Stomach (tissue), 9 donors: ENCODE results near the gene ERCC6L2. TPM values are rescaled to one million over a fixed set of nuclear protein-coding genes. Genes with fewer than 3 reads are reported as not detected.

Experiments
- DNase-seq, 2 donors: peaks; one replicate each; pipeline versions ENCODE4 v3.0.0 to v3.0.0-alpha.2; 2013 to 2019
- H3K27ac ChIP-seq, 5 donors: fragments of 200-600 bp in 4 of 5; sonication (generic) in 4 of 5; one replicate each; pipeline ENCODE4 v1.5.1; 2013 to 2019; ENCODE audit warnings: mild to moderate bottlenecking in 1 of 5, moderate library complexity in 1 of 5
- H3K27me3 ChIP-seq, 3 donors: fragments of 200-600 bp; sonication (generic); one replicate each; pipeline ENCODE4 v1.5.1; 2017 to 2019; ENCODE audit warnings: mixed run types in 1 of 3
- H3K36me3 ChIP-seq, 4 donors: fragments of 200-600 bp; sonication (generic); 1 replicate in 3 of 4; 2 replicates in 1 of 4; pipeline ENCODE4 v1.5.1; 2016 to 2019
- H3K4me1 ChIP-seq, 4 donors: fragments of 200-600 bp; sonication (generic); one replicate each; pipeline ENCODE4 v1.5.1; 2016 to 2019
- H3K4me3 ChIP-seq, 4 donors: fragments of 200-600 bp; sonication (generic) in 3 of 4; one replicate each; pipeline ENCODE4 v1.5.1; 2016 to 2019; ENCODE audit warnings: mild to moderate bottlenecking in 1 of 4
- H3K9me3 ChIP-seq, 4 donors: fragments of 200-600 bp; sonication (generic); one replicate each; pipeline ENCODE4 v1.5.1; 2016 to 2019
- CTCF ChIP-seq, 7 experiments: fragments of 450-650 bp in 4 of 7; fragments of 200-600 bp in 3 of 7; sonication (generic) in 3 of 7; IDR thresholded peaks; one replicate each; pipeline ENCODE4 v1.5.1; 2016 to 2019; ENCODE audit warnings: antibody characterized with exemption in 7 of 7, control low read depth in 2 of 7, mild to moderate bottlenecking in 1 of 7
- EP300 ChIP-seq: sonication (generic); formaldehyde crosslinking; IDR thresholded peaks from one replicate; pipeline ENCODE4 v1.6.1; 2017; ENCODE audit warnings: antibody characterized with exemption
- POLR2A ChIP-seq, 4 donors: fragments of 450-650 bp; IDR thresholded peaks; one replicate each; pipeline ENCODE4 v1.6.1; 2016; ENCODE audit warnings: antibody characterized with exemption in 4 of 4, control low read depth in 2 of 4, mild to moderate bottlenecking in 1 of 4, moderate library complexity in 1 of 4
- POLR2AphosphoS5 ChIP-seq, 3 donors: sonication (generic); formaldehyde crosslinking; IDR thresholded peaks; one replicate each; pipeline ENCODE4 v1.6.1; 2016; ENCODE audit warnings: antibody characterized with exemption in 3 of 3
- WGBS, 5 donors: extraction: QIAGEN DNeasy Blood & Tissue Kit in 3 of 5; methylation state at CpG; one replicate each; pipeline versions ENCODE4 v1.1.5 to v1.1.7; 2013 to 2018; 5-methylcytosine and 5-hydroxymethylcytosine counted together
- intact Hi-C: fragments of 100-400 bp; cut with DNase I; formaldehyde crosslinking; loops from one replicate; pipeline ENCODE4 v1.15.1; 2023; ENCODE audit warnings: low total_unique reads
- polyA plus RNA-seq, 3 donors: library from polyadenylated mRNA; stranded (reverse); fragments of 200-250 nt; gene quantifications; one replicate each; pipeline ENCODE4 v1.2.3, GENCODE V29; 2013
- total RNA-seq, 5 donors: library from RNA; depleted of rRNA; stranded (reverse); fragments of >200 nt; gene quantifications; one replicate each; pipeline versions ENCODE4 v1.1.0 to v1.2.3, GENCODE V29; 2014 to 2016
- donor health status: healthy with polysubstance abuse.
- donor health status: Bipolar disorder and iron deficiency.
- donor health status: healthy.

Gene ERCC6L2
- total and polyA plus RNA-seq, 8 donors, result 3.9 to 218 (median 34.1) TPM

- Histone ChIP-seq H3K36me3 (no peaks in the 10 kb centered on the region), H3K9me3 (no peaks in the 10 kb centered on the region), H3K27ac (peak overlapping the region in 4 of 5 donors; percentile 16 to 79 (median 38)), H3K27me3 (no peaks in the 10 kb centered on the region), H3K4me1 (peaks cover 0 to 51% (median 9%) of the 10 kb centered on the region in 4 donors), H3K4me3 (no peak overlapping the region)
- no peak for TF ChIP-seq POLR2A (IDR thresholded peaks at IDR 0.05)
- no peak for TF ChIP-seq EP300
- TF ChIP-seq CTCF (IDR thresholded peaks at IDR 0.05), result no peak
- no peak for TF ChIP-seq POLR2AphosphoS5 (IDR thresholded peaks at IDR 0.05)
- intact Hi-C loops, result no loop called here
- peak in 1 of 2 donors; percentile 15 for DNase-seq
These were observed 43.7 kb upstream of the ERCC6L2 start for GRCh38 chr9:95831810-95832209.

GRCh38 chr9:95833546-95834178 lies 41.8 kb upstream of the ERCC6L2 start:
- Histone ChIP-seq H3K27ac (peak overlapping the region in 2 of 5 donors; percentile 20 to 63), H3K36me3 (no peaks in the 10 kb centered on the region), H3K4me3 (no peak overlapping the region), H3K27me3 (no peaks in the 10 kb centered on the region), H3K4me1 (peaks cover 0 to 51% (median 9%) of the 10 kb centered on the region in 4 donors), H3K9me3 (no peaks in the 10 kb centered on the region)
- WGBS, 5 donors, result 67 to 87% (median 74%) methylated on average over 6 of the region's 6 CpGs
- DNase-seq, result peak in 1 of 2 donors; percentile 12
- intact Hi-C loops, result no loop called here
- TF ChIP-seq POLR2AphosphoS5 (IDR thresholded peaks at IDR 0.05), result no peak
- no peak for TF ChIP-seq CTCF (IDR thresholded peaks at IDR 0.05)
- no peak for TF ChIP-seq EP300
- TF ChIP-seq POLR2A (IDR thresholded peaks at IDR 0.05), result no peak

- Histone ChIP-seq H3K4me3 (no peak overlapping the region), H3K27me3 (no peaks in the 10 kb centered on the region), H3K36me3 (no peaks in the 10 kb centered on the region), H3K4me1 (peaks cover 0 to 53% (median 9%) of the 10 kb centered on the region in 4 donors), H3K27ac (peak overlapping the region in 3 of 5 donors; percentile 7 to 63 (median 20)), H3K9me3 (no peaks in the 10 kb centered on the region)
- TF ChIP-seq POLR2AphosphoS5 (IDR thresholded peaks at IDR 0.05), result no peak
- TF ChIP-seq EP300, result no peak
- TF ChIP-seq POLR2A (IDR thresholded peaks at IDR 0.05), result no peak
- TF ChIP-seq CTCF (IDR thresholded peaks at IDR 0.05), result no peak
- peak in 1 of 2 donors; percentile 26 for DNase-seq
- WGBS, 5 donors, result 63 to 86% (median 80%) methylated on average over 3 of the region's 3 CpGs
- intact Hi-C loops, result no loop called here
These were observed 41.1 kb upstream of the ERCC6L2 start for GRCh38 chr9:95834281-95834907.

DNA sequence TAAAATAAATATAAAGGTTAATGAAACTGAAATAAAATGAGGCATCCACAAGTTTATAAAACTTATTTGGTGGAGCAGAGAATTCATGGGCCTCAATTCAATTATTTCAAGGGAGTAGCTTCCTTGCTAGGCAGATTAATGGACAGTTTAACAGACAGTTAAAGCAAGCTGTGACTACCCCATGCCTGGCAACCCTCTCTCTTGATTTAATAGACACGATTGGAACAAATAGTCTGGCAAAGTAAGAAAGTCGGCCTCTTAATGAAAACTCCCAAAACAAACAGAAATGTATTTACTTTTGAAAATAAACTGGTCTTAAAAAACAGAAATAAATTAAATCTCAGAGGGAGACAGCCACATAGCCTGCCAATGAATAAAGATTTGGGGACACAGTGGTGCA lies 40.1 kb upstream of the ERCC6L2 start:
- Histone ChIP-seq H3K36me3 (no peaks in the 10 kb centered on the region), H3K27ac (peak overlapping the region in 2 of 5 donors; percentile 7 to 63), H3K4me1 (peaks cover 0 to 63% (median 13%) of the 10 kb centered on the region in 4 donors), H3K4me3 (no peak overlapping the region), H3K9me3 (no peaks in the 10 kb centered on the region), H3K27me3 (no peaks in the 10 kb centered on the region)
- 38 to 49% (median 44%) methylated on average over 2 of the region's 2 CpGs for WGBS, 5 donors
- intact Hi-C loops, result no loop called here
- DNase-seq, result no peak
- no peak for TF ChIP-seq POLR2AphosphoS5 (IDR thresholded peaks at IDR 0.05)
- TF ChIP-seq POLR2A (IDR thresholded peaks at IDR 0.05), result no peak
- no peak for TF ChIP-seq EP300
- TF ChIP-seq CTCF (IDR thresholded peaks at IDR 0.05), result no peak
